Measurements from ENCODE around the gene IFT20. TPM values are rescaled to one million over a fixed set of nuclear protein-coding genes. Genes with fewer than 3 reads are reported as not detected.
"Not testable (repeated sequence)": the region's sequence is repeated elsewhere in the genome, so short reads cannot be mapped to it uniquely, and the experiment has no call there.

Gene IFT20
- polyA plus RNA-seq, 1 donor from 2014 or later = 36.8 TPM

GRCh38 chr17:28346746-28347246, 11.5 kb upstream of the IFT20 start:
- Mint-ChIP-seq H3K9me3 (no peaks in the 10 kb centered on the region), H3K27me3 (no peaks in the 10 kb centered on the region), H3K4me1 (no peaks in the 10 kb centered on the region), H3K36me3 (peaks cover 2% of the 10 kb centered on the region), H3K4me3 (no peak overlapping the region), H3K27ac (peak overlapping the region in 2 of 3 donors; percentile 33 to 46)

- H3K9me3 Mint-ChIP-seq = no peaks in the 10 kb centered on the region
- no peaks in the 10 kb centered on the region for H3K27me3 Mint-ChIP-seq
- H3K4me1 Mint-ChIP-seq = no peaks in the 10 kb centered on the region
- H3K4me3 Mint-ChIP-seq = no peak overlapping the region
- peaks cover 2% of the 10 kb centered on the region for H3K36me3 Mint-ChIP-seq
- H3K27ac Mint-ChIP-seq = peak overlapping the region in 1 of 3 donors; percentile 33
These were observed 10.9 kb upstream of the IFT20 start for GRCh38 chr17:28346199-28346580.

- Mint-ChIP-seq H3K27me3 (no peaks in the 10 kb centered on the region), H3K27ac (peak overlapping the region in 1 of 3 donors; percentile 33), H3K4me3 (no peak overlapping the region), H3K4me1 (no peaks in the 10 kb centered on the region), H3K36me3 (peaks cover 2% of the 10 kb centered on the region), H3K9me3 (no peaks in the 10 kb centered on the region)
These were observed 10.3 kb upstream of the IFT20 start for GRCh38 chr17:28345419-28346198.

DNA sequence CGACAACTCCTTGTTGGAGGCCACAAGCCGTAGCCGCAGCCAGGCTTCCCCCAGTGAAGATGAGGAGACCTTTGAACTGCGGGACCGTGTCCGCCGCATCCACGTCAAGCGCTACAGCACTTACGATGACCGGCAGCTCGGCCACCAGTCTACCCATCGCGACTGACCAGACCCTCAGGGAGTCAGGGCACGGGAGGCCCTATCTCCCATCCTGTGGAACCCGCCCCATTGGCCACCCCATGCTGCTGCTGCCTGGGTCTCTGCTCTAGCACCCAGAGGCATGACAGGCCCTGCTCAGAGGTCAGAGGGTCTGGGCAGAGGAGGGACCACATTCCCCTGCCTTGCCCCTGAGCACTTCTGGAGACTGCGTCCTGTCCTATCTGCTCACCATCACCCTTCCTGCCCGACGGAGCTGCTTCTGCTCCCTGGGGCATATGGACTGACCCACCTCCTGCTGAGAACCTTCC, 9.2 kb upstream of the IFT20 start:
- no peaks in the 10 kb centered on the region for H3K9me3 Mint-ChIP-seq
- no peaks in the 10 kb centered on the region for H3K27me3 Mint-ChIP-seq
- H3K27ac Mint-ChIP-seq = peak overlapping the region in 1 of 3 donors; percentile 57
- no peak overlapping the region for H3K4me3 Mint-ChIP-seq
- peaks cover 2% of the 10 kb centered on the region for H3K36me3 Mint-ChIP-seq
- no peaks in the 10 kb centered on the region for H3K4me1 Mint-ChIP-seq

DNA sequence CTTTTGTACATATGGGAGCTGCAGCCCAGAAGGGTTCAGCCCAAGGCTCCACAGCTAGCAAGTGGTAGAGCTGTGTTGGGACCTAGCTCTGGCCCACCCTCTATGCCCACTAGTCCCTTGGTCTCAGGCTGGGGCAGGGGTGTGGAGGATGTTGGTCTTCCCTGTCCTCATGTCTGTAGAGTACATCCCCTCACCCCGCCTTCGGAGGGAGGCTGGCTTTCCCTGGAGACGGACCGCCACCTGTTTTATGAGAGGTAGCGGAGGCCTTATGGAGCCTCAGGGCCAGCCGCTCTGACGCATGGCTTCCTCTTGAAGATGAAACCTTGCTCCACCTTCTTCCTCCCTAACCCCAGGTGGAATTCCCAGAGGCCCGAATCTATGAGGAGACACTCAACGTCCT, 8.7 kb upstream of the IFT20 start:
- H3K4me3 Mint-ChIP-seq = peak overlapping the region in 1 of 4 donors; percentile 50
- peak overlapping the region in 1 of 3 donors; percentile 59 for H3K27ac Mint-ChIP-seq

DNA sequence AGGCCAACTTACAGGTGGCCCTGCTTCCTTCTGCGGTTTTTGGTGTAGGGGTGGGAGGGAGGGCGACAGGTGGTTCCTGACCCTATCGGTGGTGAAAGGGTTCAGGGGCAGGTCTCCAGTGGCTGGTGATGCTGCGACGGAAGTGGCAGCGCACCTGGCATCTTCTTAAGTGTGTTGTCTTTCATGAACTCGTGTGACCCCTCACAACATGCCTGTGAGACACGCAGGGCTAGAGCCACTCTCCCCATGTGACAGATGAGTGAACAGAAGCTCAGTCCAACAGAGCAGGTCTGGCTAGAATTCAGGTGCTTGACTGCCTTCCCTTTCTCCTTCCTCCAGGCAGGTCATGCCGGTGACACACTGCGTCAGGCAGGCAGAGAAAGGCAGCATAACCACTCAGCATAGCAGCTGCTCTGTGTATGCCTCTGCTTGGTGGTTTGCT, 8.2 kb upstream of the IFT20 start:
- no peak overlapping the region for H3K4me3 Mint-ChIP-seq
- peaks cover 2% of the 10 kb centered on the region for H3K36me3 Mint-ChIP-seq
- peak overlapping the region in 1 of 3 donors; percentile 59 for H3K27ac Mint-ChIP-seq

More for the DNA sequence above, 8.7 kb upstream of the IFT20 start:
- Mint-ChIP-seq H3K4me1 (no peaks in the 10 kb centered on the region), H3K27me3 (no peaks in the 10 kb centered on the region), H3K9me3 (no peaks in the 10 kb centered on the region), H3K36me3 (peaks cover 2% of the 10 kb centered on the region)

DNA sequence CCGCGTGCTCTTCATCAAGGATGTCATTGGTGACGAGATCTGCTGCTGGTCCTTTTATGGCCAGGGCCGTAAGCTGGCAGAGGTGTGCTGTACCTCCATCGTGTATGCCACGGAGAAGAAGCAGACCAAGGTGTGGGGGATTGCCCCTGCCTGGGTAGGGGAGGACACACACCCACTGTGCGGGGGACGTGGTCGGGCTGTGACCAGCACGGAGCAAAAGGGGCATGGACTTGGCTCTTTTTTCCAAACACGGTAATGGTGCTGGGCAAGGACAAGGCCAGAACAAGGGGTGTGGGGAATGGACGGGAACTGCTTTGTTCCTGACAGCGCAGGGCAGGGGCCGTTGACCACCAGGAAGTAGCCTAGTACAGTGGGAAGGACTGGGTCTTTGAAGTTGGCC, 7.0 kb upstream of the IFT20 start:
- Mint-ChIP-seq H3K4me1 (peaks cover 3 to 7% (median 4%) of the 10 kb centered on the region in 3 donors), H3K4me3 (no peak overlapping the region), H3K27me3 (no peaks in the 10 kb centered on the region), H3K9me3 (no peaks in the 10 kb centered on the region), H3K27ac (no peak overlapping the region), H3K36me3 (peaks cover 2% of the 10 kb centered on the region)

More for the DNA sequence above, 8.2 kb upstream of the IFT20 start:
- H3K27me3 Mint-ChIP-seq = no peaks in the 10 kb centered on the region
- H3K4me1 Mint-ChIP-seq = peaks cover 0 to 3% (median 0%) of the 10 kb centered on the region in 3 donors
- H3K9me3 Mint-ChIP-seq = no peaks in the 10 kb centered on the region

DNA sequence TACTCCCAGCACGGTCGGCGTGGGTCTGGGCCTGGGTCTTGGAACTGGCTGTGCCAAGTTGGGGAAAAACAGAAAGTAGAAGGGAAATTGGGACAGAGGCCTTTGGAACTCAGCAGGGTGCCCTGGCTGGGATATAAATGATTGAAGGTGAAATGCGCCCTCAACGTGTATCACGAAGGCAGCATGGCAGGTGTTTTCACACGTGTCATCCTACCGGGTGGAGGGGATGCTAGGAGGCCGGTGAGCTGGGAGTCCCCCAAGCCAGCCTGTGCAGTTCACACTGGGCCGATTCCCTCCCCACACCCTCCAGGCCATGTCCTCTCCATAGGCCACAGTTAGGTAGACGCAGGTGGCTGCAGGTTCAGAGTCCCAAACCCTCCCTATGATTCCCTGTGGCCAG, 6.2 kb upstream of the IFT20 start:
- Mint-ChIP-seq H3K4me1 (peaks cover 9 to 13% (median 11%) of the 10 kb centered on the region in 3 donors), H3K9me3 (no peaks in the 10 kb centered on the region), H3K36me3 (no peaks in the 10 kb centered on the region), H3K27ac (no peak overlapping the region), H3K27me3 (no peaks in the 10 kb centered on the region), H3K4me3 (no peak overlapping the region)

DNA sequence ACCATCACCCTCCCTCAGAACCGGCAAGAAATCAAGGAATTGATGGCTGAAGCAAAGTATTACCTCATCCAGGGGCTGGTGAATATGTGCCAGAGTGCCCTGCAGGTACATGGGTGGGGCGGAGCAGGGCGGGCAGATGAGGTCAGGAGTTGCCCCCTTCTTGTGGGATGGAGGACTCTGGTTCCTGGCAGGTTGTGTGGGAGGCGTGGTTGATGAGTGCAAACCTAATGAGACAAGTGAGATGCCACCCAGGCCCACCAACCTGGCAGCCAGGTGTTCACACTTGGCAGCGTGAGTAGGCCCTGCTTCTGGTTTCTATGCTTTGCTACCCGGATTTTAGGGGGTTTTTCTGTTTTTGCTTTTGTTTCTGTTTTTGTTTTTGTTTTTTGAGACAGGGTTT, 5.1 kb upstream of the IFT20 start:
- no peak overlapping the region for H3K4me3 Mint-ChIP-seq

GRCh38 chr17:28339431-28339830, 4.2 kb upstream of the IFT20 start:
- Mint-ChIP-seq H3K9me3 (no peaks in the 10 kb centered on the region), H3K27ac (no peak overlapping the region), H3K4me3 (peak overlapping the region in 2 of 4 donors; percentile 48 to 55)

More for the DNA sequence above, 5.1 kb upstream of the IFT20 start:
- Mint-ChIP-seq H3K36me3 (no peaks in the 10 kb centered on the region), H3K27me3 (no peaks in the 10 kb centered on the region), H3K27ac (no peak overlapping the region), H3K4me1 (peaks cover 11 to 18% (median 17%) of the 10 kb centered on the region in 3 donors), H3K9me3 (no peaks in the 10 kb centered on the region)

DNA sequence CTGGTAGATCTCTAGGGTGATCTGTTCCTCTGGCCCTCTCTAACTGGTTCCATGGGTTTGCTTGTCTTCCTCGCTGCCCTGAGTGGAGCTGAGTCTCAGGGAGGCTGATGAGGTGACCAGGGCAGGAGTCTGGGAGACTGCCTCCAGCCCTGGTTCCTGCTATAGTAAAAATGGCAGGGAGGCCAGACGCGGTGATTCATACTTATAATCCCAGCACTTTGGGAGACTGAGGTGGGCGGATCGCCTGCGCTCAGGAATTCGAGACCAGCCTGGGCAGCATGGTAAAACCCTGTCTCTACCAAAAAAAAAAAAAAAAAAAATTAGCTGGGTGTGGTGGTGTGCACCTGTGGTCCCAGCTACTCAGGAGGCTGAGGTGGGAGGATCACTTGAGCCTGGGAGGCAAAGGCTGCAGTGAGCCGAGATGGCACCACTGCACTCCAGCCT, 3.5 kb upstream of the IFT20 start:
- H3K9me3 Mint-ChIP-seq, H3K27me3 Mint-ChIP-seq, H3K4me3 Mint-ChIP-seq, H3K36me3 Mint-ChIP-seq, H3K27ac Mint-ChIP-seq: not testable (repeated sequence)
- H3K4me1 Mint-ChIP-seq = peaks cover 14 to 30% (median 29%) of the 10 kb centered on the region in 3 donors

More at GRCh38 chr17:28339431-28339830, 4.2 kb upstream of the IFT20 start:
- Mint-ChIP-seq H3K27me3 (no peaks in the 10 kb centered on the region), H3K4me1 (peaks cover 14 to 24% (median 23%) of the 10 kb centered on the region in 3 donors), H3K36me3 (no peaks in the 10 kb centered on the region)

- Mint-ChIP-seq H3K4me3 (peak overlapping the region in 1 of 4 donors; percentile 96), H3K27ac (no peak overlapping the region), H3K4me1 (peaks cover 14 to 30% (median 30%) of the 10 kb centered on the region in 3 donors), H3K9me3 (no peaks in the 10 kb centered on the region), H3K27me3 (no peaks in the 10 kb centered on the region), H3K36me3 (no peaks in the 10 kb centered on the region)
These were observed 2.9 kb upstream of the IFT20 start for GRCh38 chr17:28338056-28338768.

DNA sequence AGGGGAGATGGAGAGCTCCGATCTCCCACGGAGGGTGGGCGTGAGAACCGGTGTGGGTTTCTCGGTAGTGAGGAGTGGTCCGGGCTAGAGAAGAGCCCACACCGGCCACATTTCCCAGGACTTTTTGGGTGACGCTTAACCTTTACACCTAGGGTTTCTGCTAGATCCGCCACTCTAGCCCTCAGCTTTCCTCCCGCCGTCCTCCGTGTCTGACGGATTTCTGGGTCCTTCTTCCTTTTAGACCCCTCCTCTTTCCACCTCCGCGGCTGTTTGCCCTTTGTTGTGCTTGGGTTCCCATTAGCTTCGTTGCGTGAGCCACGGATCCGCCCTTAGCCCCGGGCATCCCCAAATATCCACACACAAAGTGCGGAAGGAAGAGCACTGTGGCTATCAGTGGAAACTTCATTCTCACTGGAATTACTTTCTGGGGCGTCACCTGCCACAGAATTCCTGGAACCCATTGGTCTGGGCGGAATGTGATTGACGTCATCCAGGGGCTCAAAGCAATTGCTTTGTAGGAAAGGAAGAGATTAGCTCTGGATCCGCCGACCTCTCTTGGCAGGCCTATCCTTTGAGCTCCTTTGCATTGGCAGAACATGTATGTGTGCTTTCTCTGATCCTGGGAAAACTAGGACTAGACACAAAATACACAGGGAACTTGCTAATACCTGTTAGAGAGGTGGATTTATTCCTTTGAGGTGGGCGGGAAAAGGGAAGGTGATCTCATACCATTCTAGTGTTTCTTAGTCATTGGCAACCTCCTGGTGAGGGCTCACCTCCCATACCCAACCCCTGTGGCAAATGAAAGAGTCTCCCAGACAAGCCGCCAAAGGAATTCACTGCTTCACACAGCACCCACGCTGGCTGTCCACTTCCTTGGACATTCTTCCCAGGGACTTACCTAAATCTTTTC, 943 bp upstream of the IFT20 start:
- peak overlapping the region; percentile 96 to 100 (median 98) for H3K4me3 Mint-ChIP-seq
- no peaks in the 10 kb centered on the region for H3K9me3 Mint-ChIP-seq
- peaks cover 2% of the 10 kb centered on the region for H3K36me3 Mint-ChIP-seq
- H3K27ac Mint-ChIP-seq = peak overlapping the region; percentile 63 to 96 (median 89)
- peaks cover 14 to 32% (median 30%) of the 10 kb centered on the region in 3 donors for H3K4me1 Mint-ChIP-seq
- H3K27me3 Mint-ChIP-seq = no peaks in the 10 kb centered on the region

GRCh38 chr17:28334666-28335200, 539 bp downstream of the IFT20 start:
- Mint-ChIP-seq H3K4me1 (peaks cover 14 to 32% (median 30%) of the 10 kb centered on the region in 3 donors), H3K36me3 (peaks cover 6% of the 10 kb centered on the region), H3K27me3 (no peaks in the 10 kb centered on the region), H3K9me3 (no peaks in the 10 kb centered on the region), H3K4me3 (peak overlapping the region; percentile 96 to 100 (median 98)), H3K27ac (peak overlapping the region; percentile 89 to 96 (median 93))
